ENCODE measurements around the gene NPAS1.
"Not testable (repeated sequence)": the region's sequence is repeated elsewhere in the genome, so short reads cannot be mapped to it uniquely, and the experiment has no call there.

NPAS1 gene

DNA sequence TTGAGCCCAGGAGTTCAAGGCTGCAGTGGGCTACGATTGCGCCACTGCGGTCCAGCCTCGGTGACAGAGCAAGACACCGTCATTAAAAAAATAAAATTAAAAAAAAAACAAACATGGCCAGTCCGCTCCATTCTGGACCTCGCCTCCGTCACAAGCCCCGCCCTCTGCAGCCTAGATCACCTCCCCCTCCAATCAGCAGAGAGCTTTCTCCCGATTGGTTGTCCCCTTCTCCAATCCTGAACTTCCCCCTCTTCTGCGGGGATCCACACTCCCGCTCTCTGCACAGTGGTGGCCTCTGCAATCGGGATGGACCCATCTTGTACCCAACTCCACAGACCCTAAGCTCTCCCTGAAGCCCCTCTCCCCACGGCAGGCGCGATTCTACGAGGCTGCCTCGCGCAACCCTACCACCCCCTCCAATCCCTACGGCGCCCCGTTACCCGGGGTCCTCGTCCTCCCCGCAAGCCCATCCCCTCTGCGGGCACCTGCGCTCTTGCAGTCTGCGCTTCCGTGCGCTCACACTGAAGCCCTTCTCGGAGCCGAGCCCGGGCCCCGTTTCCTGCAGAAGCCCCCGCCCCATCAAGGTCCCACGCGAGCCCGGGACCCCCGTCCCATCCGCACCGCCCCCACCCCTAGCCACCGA lies 28.2 kb downstream of the NPAS1 start:
- DNase-seq (ENCODE audit: low spot score) = peak; percentile 85

DNA sequence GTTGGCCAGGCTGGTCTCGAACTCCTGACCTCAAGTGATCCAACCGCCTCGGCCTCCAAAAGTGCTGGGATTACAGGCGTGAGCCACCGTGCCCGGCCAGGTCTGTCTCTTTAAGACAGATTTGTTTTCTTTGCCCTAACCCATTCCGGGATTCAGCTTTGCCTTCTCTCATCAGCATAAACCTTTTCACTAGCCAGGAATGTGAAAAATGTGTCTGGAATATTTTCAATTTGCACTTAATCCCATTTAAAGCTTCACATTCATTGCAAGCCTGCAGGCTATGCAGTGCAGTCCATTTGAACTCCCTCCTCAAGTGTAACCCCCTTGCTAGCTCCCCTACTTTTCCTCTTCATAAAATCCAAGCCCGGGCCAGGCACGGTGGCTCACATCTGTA lies 29.7 kb downstream of the NPAS1 start:
- DNase-seq (ENCODE audit: low spot score) = no peak

DNA sequence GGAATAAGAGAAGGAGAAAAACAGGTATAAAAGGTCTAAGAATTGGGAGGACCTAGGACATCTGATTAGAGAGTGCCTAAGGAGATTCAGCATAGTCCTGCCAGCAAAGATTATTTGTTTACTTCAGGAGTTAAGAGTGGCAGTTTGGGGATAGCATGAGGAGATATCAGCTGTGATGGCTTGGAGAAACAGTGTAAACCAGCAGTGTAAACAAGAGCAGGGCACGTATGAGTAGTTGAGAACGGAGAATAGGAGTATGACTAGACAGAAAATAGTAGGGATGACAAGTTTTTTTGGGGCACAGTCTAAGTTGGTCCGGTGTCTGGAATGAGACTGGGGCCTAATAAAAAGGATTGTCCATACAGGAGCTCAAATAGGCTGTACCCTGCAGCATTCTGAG lies 30.9 kb downstream of the NPAS1 start:
- not testable (repeated sequence) for DNase-seq (ENCODE audit: low spot score)

DNA sequence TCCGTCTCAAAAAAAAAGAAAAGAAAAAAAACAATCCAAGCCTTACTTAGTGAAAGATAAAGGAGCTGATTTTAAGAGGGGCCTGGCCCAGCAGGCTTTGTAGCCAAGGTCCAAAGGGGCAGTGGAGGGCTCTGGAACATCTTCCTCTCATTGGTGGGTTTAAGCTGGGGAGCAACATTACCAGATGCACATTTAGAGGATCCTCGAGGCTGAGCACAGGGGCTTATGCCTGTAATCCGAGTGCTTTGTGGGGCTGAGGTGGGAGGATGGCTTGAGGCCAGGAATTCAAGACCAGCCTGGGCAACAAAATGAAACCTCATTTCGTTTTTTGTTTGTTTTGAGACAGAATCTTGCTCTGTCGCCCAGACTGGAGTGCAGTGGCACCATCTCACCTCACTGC lies 36.8 kb downstream of the NPAS1 start:
- DNase-seq (ENCODE audit: low spot score) = no peak

DNA sequence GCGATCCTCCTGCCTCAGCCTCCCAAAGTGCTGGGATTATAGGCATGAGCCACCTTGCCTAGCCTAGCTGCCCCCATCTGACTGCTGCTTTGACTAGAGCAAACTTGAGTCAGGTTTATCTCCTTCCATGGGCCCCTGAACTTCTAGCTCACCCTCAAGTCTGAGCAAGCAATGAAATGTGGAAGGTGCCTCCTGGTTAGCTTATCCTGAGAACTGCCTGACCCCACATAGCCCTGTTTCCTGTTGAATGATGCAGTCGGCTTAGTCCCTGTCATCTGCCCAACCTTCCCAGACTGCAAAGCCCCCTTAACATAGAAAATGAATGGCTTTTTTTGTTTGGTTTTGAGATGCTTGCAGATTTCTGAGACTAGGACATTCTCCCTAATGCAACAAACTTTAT lies 37.7 kb downstream of the NPAS1 start:
- DNase-seq (ENCODE audit: low spot score) = no peak

DNA sequence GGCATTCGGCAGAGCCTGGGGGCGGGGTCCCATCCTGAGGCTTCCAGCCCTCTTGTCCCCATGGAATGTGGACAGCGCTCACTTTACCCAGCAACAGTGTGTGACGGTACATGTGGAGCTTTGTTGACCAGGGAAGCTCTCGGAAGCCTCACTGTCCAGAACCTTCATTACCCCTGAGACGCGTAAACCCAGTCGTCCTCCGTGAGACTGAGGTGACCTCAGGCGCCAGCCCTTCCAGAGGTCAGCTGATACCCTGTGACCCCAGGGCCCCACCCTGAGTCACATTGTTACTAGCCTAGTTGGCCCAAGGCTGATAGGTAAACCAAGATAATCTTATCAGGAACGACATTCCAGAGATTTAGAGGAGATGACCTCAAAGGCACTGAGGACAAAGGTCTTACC lies 39.0 kb downstream of the NPAS1 start:
- DNase-seq (ENCODE audit: low spot score) = no peak

DNA sequence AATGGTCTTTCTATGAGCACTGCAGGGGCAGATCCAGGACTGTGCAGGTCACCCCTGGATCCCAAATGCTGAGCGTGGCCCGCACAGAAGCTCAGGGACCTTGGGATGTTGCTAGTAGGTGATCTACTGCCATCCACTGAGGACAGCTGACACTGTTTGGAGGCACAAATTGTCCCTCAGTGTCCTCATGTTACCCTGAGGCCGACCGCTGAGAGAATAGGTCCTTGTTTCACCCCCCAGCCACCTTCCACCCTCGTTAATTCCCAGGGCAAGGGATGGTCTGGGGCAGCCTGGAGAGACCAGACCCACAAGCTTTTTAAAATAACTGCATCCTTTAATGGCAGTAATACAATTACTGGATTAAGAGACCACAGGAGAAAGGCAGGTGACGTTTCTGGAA lies 44.2 kb downstream of the NPAS1 start:
- DNase-seq (ENCODE audit: low spot score) = peak; percentile 24

DNA sequence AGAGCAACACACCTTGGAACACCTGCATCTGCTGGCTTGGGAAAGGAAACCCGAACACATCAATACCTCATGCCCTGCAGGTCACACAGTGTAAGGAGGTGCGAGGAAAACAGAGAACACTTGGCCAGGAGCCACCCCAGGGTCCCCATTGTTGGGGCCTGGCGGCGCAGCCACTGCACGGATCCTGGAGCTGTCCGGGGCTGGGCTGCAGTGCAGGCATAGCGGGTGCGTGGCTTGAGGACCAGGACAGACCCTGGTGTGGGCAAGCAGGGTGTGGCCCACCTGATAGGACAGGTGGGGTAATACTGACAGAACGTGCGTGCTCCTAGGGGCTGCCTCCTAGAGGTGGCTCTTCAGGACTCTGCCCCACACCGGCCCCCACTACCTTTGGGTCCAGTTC lies 45.6 kb downstream of the NPAS1 start:
- no peak for DNase-seq (ENCODE audit: low spot score)

DNA sequence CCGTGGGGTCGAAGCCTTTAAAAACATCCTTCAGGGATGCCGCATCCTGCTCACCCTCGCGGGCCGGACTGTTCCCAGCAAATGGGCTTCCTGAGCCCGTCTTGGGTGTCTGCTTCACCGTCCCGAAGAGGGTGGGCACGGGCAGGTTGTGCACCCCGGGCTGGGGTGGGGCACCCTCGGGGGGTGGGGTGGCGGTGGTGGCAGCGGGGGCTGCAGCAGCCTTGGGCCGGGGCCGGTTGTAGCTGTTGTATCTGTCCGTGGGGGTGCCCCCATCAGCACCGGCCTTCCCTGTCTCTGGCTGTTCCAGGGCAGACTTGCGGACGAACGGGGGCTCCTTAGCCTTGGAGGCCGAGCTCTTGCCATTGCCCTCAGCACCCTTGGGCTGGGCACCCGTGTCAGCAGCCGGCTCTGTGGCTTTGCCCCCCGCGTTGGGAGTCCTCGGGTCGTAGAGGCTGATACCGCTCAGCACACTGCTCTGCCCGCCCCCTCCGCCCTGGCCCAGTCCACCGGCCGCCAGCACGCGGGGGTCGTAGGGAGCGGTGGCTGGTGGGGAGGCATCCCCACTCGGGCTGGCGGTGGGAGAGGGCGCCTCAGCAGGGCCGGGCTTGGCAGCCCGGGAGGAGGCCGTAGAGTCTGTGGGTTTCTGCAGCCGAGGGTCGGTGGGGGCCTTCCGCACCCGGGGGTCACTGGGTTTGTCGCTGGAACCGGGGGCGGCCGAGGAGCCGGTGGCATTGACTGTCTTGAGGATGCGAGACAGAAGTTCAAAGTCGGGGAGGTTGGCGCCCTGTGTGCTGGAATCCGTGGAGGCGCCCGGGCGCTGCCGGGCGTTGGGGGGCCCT lies 47.0 kb downstream of the NPAS1 start:
- no peak for DNase-seq (ENCODE audit: low spot score)

DNA sequence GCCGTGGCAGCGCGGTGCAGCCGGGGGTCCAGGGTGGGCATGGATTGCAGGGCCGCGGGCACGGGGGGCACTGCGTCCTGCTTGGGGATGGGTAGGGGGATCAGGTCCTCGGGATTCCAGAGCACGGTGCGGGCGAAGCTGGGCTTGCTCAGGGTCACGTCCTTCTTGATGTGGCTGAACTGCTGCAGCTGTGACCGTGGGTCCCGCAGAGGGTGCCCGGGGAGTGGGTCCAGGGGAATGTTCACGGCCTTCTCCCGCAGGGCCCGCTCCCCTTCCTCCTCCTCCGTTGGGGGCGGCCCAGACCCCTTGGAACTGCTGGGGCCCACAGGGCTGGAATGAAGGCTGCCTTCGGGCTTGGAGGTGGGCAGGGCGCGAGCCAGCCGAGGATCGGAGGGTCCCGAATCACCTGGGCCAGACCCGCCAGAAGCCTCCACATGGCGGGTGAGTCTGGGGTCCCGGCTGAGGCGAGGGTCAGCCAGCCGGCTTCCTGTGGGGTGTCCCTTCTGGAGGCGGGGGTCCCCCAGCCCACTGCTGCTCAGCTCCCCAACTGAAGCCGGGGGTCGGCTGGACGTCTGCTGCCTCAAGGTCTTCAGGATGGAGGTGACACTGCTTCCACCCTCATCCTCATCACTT lies 47.7 kb downstream of the NPAS1 start:
- DNase-seq (ENCODE audit: low spot score) = no peak

DNA sequence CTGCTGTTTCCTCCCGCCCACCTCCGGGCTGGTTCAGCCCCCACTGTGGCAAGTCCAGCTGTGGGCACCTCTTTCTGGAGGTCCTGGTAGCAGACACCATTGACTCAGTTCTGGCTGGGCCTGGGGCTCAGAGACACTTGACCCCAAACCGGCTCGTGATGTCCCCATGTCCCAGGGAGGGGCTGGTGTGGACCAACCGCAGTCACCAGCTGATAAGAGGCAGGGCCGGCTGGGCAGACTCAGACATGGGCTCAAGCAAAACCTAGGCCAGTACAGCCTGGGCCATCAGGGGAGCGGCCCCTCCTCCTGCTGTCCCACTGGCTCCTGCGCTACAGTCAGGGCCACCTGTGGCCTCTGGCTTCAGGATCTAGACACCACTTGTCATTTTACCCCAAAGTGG lies 48.6 kb downstream of the NPAS1 start:
- no peak for DNase-seq (ENCODE audit: low spot score)

DNA sequence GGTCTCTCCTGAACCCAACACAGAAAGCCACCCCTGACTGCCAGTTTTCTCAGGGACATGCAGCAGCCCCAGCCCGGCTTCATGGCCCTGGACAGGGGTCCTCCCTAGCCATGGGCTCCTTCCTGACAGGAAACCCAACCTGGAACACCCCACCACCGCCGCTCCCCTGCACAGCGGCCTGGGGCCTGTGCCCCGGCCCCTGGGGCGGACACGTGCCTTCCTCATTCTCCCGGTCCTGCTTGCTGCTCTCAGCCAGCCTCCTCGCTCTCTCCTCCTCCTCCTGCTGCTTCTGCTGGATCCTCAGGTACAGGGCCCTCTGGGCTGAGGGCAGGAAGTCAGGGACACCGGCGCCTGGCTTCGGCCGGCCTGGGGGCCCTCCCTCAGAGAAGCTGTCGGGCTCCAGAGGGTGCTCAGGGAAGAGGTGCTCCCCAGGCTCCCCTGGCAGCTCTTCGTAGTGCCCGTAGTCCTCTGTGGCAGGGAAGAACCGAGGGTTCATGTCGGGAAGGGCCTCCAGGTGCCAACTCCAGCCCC lies 49.3 kb downstream of the NPAS1 start:
- no peak for DNase-seq (ENCODE audit: low spot score)

DNA sequence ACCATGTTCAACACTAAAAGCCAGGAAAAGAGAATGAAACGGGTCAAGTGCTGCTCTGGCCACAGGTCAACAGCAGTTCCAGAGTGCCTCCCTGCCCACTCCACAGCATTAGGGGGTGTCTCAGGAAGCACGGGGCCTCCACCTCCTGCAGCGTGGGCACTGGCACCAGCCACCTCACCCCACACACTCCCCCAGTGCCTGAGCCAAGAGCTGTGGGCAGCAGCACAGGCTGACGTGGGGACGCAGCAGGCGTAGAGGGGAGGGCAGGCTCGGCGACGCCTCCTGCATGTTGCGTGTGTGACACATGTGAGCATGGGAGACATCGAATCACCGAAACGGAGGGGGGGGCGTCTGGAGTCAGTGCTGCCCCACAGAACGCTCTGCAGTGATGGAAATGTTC lies 50.2 kb downstream of the NPAS1 start:
- DNase-seq (ENCODE audit: low spot score) = no peak

DNA sequence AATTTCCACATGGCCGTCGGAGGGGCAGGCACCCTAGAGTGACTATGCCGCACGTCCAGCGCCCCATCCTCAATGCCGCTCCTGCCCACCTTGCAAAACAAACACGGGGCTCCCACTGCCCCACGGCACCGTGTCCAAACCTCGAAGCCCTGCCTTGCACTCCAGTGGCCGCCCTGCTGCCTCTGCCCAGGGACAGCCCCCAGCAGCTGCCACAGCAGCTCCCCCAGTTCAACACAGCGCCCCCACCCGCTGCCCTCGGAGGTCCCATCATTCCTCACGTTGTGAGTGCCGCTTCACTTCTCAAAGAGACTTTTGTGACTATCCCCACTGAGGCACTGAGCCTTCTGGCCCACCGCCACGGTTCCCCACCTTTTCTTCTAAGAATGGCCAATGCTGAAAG lies 51.1 kb downstream of the NPAS1 start:
- DNase-seq (ENCODE audit: low spot score) = no peak

DNA sequence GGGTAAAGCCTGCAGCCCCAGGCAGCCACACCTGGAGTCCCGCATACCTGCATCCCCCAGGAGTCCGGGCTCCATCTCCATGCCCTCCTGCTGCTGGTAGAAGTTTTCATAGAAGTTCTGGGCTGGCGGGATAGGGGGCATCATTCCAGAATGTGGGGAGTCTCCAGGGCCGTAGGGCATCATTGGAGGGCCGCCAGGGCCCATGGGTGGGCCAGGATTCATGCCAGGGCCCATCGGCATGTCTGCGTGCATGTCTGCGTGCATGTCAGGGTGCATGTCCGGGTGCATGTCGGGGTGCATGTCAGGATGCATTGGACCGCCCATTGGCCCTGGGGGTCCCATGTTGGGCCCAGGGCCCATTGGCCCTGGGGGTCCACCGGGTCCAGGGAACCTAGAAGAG lies 52.1 kb downstream of the NPAS1 start:
- no peak for DNase-seq (ENCODE audit: low spot score)

DNA sequence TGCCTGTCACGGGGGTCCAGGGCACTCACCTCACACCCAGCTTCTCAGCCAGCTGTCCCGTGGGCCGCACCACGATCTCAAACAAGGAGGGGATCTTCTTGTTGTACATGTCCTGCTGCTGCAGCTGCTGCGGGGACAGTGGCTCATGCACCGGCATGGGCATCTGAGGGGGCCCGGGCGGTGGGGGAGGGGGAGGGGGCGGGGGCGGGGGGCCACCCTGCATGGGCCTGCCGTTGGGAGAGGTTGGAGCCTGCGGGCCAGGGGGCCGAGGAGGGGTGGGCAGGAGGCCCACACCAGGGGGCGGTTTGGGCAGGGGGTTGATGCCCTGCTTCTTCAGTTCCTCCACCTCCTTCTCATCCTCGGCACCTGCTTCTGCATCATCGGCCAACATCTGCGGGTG lies 52.7 kb downstream of the NPAS1 start:
- DNase-seq (ENCODE audit: low spot score) = no peak

DNA sequence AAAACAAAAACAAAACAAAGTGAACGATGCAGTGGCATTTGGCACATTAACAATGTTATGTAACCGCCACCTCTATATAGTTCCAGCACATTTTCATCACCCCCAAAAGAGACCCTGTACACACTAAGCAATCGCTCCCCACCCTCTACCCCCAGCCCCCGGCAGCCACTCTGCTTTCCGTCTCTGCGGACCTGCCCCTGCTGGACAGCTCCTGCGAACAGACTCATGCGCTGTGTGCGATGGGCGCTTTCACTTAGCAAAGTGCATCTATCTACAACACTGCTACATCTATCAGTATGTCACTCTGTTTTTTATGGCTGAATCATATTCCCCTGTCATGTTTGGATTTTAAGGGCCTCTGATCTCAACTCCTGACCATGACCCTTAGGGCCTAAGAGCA lies 53.9 kb downstream of the NPAS1 start:
- no peak for DNase-seq (ENCODE audit: low spot score)

DNA sequence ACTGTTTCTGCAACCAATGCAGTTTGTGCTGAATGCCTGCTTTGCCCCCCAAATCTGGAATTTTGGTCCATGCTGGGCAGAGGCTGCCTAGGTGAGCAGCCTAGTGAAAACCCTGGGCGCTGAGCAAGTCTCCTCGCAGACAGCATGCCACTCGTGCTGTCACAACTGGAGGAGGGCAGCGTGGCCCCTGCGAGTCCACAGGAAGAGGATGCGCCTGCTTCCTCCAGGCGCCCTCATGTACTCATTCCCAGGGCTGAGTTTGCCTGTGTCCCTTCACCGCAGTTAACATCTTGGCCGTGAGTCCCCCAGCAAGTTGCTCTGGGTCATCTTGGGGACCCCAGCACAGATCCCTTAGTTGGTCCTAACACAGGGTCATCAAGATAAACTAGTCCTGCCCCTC lies 55.0 kb downstream of the NPAS1 start:
- no peak for DNase-seq (ENCODE audit: low spot score)

DNA sequence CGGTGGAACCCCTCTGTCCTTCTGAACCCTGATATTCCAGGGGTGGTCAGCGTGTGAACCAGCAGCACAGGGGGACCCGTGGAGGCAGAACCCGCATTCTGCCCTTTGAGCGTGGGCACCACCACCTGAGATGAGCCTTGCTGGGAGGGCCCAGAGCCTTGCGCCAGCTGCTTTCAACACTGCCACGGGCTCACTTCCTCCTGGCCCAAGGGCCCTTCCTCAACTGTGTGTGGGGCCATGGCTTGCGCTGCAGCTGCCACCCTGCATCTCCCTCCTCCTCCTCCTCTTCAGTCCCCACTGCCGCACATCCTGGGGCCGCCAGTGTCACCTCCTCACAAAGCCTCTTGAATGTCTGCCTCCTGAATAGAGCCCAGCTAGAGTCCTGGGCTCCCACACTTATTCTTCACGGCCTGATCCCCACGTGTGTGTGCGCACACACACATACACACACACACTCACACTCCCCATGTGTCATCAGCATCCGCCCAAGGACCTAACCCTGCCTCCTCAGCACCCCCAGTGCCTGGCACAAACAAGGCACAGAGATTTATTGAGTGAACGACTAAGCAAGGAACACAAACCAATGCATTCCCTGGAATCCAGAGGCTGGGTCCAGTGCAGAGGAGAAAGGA lies 55.7 kb downstream of the NPAS1 start:
- DNase-seq (ENCODE audit: low spot score) = no peak

DNA sequence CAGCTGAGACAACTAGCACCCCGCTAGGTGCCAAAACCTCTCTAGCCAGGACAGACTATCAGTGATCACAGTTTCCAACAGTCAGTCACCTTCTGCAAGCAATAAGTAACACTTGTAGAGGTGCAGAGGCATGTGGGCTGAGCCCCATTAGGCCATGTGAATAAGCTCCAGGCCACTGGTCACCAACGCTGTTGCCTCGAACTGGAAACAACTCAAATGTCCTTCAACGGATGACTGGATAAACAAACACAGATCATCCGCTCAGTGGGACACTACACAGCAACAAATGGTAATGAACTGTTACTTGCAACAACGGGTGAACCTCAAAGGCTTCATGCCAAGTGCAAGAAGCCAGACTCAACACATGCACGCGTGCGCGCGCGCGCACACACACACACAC lies 56.3 kb downstream of the NPAS1 start:
- DNase-seq (ENCODE audit: low spot score) = no peak

DNA sequence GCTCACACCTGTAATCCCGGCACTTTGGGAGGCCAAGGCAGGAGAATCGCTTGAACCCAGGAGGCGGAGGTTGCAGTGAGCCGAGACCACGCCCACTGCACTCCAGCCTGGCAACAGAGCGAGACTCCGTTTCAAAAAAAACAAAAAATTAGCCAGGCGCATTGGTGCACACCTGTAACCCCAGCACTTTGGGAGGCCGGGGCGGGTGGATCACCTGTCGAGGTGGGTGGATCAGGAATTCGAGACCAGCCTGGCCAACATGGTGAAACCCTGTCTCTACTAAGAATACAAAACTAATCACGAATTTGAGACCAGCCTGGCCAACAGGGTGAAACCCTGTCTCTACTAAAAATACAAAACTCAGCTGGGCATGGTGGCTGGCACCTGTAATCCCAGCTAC lies 58.7 kb downstream of the NPAS1 start:
- DNase-seq (ENCODE audit: low spot score) = not testable (repeated sequence)

DNA sequence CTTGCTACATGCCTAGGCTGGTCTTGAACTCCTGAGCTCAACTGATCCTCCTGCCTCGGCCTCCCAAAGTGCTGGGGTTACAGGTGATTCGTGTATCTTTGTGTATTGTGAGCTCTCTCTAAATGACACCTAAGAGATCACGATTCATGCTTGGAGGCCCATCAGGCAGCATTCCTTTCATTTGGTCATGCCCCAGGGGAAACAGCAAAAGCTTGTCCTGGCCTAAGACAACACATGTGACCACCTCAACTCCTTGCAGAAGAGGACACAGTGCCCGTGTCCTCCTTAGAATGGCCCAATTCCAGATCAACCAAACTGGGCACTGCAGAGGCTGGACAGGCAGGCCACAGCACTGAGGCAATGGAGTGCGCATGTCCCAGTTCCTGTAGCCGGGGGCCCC lies 61.5 kb downstream of the NPAS1 start:
- DNase-seq (ENCODE audit: low spot score) = no peak

DNA sequence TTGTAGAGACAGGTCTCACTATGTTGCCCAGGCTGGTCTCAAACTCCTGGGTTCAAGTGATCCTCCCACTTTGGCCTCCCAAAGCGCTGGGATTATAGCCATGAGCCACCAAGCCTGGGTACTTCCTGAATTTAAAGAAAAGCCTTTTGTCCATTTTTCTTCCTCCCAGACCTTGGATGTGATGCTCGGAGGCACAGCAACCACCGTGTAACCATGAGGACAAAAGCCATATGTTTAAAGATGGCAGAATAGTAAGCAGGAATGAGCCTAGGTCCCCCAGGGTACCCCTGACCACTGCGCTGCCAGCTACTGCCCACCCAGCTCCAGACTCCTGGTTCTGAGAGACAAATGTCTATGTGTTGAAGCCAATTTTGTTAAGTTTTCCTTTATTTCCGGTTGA lies 62.9 kb downstream of the NPAS1 start:
- DNase-seq (ENCODE audit: low spot score) = no peak
